ENCODE data around the gene TRPM1.

DNA sequence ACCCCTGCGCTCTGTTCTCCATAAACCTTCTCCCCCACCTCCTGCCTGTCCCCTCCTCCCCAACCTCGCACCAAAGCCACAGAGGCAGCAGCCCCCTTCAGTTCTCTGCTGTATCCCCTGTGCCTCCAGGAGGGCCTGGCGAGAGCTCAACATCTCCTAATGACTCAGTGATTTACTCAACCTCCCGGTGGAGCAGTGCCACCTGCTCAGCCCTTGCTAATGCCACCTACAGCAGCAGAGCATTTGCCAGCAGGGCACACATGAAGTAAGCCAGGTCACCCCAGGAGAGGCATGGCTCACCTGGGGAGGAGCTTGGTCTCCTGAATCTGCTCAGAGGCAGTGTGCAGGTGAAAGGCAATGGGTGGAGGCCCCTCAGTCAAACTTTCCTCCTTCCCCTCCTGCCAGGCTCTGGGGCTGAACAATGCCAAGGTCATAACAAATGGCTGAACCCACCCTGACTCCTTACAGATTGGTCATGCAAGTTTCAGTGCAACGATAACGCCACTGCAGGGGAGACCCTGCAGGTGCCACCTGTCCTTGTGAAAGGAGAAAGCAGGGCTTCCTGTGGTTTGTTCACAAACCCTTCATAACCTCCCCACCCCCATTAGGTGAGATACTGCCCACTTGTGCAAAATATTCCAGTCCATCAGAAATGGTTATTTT, 19.8 kb downstream of the TRPM1 start:
- TF ChIP-seq, protein P1, sequence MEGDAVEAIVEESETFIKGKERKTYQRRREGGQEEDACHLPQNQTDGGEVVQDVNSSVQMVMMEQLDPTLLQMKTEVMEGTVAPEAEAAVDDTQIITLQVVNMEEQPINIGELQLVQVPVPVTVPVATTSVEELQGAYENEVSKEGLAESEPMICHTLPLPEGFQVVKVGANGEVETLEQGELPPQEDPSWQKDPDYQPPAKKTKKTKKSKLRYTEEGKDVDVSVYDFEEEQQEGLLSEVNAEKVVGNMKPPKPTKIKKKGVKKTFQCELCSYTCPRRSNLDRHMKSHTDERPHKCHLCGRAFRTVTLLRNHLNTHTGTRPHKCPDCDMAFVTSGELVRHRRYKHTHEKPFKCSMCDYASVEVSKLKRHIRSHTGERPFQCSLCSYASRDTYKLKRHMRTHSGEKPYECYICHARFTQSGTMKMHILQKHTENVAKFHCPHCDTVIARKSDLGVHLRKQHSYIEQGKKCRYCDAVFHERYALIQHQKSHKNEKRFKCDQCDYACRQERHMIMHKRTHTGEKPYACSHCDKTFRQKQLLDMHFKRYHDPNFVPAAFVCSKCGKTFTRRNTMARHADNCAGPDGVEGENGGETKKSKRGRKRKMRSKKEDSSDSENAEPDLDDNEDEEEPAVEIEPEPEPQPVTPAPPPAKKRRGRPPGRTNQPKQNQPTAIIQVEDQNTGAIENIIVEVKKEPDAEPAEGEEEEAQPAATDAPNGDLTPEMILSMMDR (IDR thresholded peaks at IDR 0.05): no peak
- TF ChIP-seq EP300 (IDR thresholded peaks at IDR 0.05): no peak
- no peak for TF ChIP-seq POLR2A (IDR thresholded peaks at IDR 0.05; ENCODE audit: low read depth)
- TF ChIP-seq POLR2AphosphoS5 (IDR thresholded peaks at IDR 0.05): no peak
